Loucy (cell line): ENCODE measurements around the gene BIRC2.

Experiments
- H2AFZ ChIP-seq: fragments of 200-600 bp; sonication (generic); 2 replicates; pipeline ENCODE4 v1.6.0; 2016; ENCODE audit warnings: antibody characterized with exemption, mild to moderate bottlenecking, low read length, moderate library complexity
- H3F3A ChIP-seq: fragments of 200-600 bp; 2 replicates; pipeline ENCODE4 v1.6.0; 2016; ENCODE audit warnings: antibody characterized with exemption, low read depth, mild to moderate bottlenecking
- H3K27me3 ChIP-seq: fragments of 200-600 bp; sonication (generic); 2 replicates; pipeline ENCODE4 v1.6.1; 2014; ENCODE audit warnings: low read length, mild to moderate bottlenecking; ENCODE audit not compliant: insufficient read depth, poor library complexity, severe bottlenecking
- H3K36me3 ChIP-seq: fragments of 200-600 bp; sonication (generic); 2 replicates; pipeline ENCODE4 v1.6.1; 2016; ENCODE audit warnings: low read length; ENCODE audit not compliant: insufficient read depth
- H3K4me1 ChIP-seq: fragments of 200-600 bp; sonication (generic); 2 replicates; pipeline ENCODE4 v1.5.1; 2014; ENCODE audit warnings: low read length, mild to moderate bottlenecking; ENCODE audit not compliant: insufficient read depth, poor library complexity, severe bottlenecking
- H3K4me2 ChIP-seq: fragments of 200-600 bp; sonication (generic); 2 replicates; pipeline ENCODE4 v1.6.0; 2014; ENCODE audit warnings: antibody characterized with exemption, low read length, low read depth, mild to moderate bottlenecking; ENCODE audit not compliant: poor library complexity, severe bottlenecking
- H3K4me3 ChIP-seq: fragments of 200-600 bp; sonication (generic); 2 replicates; pipeline ENCODE4 v1.5.1; 2014; ENCODE audit warnings: low read length, mild to moderate bottlenecking, mixed read lengths; ENCODE audit not compliant: poor library complexity, severe bottlenecking
- H3K79me2 ChIP-seq: fragments of 200-600 bp; sonication (generic); 2 replicates; pipeline ENCODE4 v1.6.1; 2014; ENCODE audit warnings: low read length; ENCODE audit not compliant: insufficient read depth
- H3K9ac ChIP-seq: fragments of 200-600 bp; sonication (generic); 2 replicates; pipeline ENCODE4 v1.6.0; 2014; ENCODE audit warnings: mild to moderate bottlenecking, low read depth, low read length, moderate library complexity; ENCODE audit not compliant: poor library complexity, severe bottlenecking
- H3K9me2 ChIP-seq: fragments of 200-600 bp; sonication (generic); replicated peaks from 2 replicates; pipeline ENCODE4 v1.6.1; 2016; ENCODE audit warnings: low read depth, low read length, mixed read lengths
- H3K9me3 ChIP-seq: fragments of 200-600 bp; sonication (generic); 2 replicates; pipeline ENCODE4 v1.6.1; 2014; ENCODE audit warnings: mild to moderate bottlenecking, antibody characterized with exemption, low read length, low read depth; ENCODE audit not compliant: insufficient read depth
- H4K20me1 ChIP-seq: fragments of 200-600 bp; sonication (generic); 2 replicates; pipeline ENCODE4 v1.6.0; 2014; ENCODE audit warnings: antibody characterized with exemption, low read length, mild to moderate bottlenecking; ENCODE audit not compliant: insufficient read depth, poor library complexity, severe bottlenecking
- CTCF ChIP-seq: fragments of 200-600 bp; sonication (generic); conservative IDR thresholded peaks from 2 replicates; pipeline ENCODE4 v1.5.1; 2014; ENCODE audit warnings: mild to moderate bottlenecking, antibody characterized with exemption, low read length
- EZH2phosphoT487 ChIP-seq: fragments of 200-600 bp; IDR thresholded peaks from 2 replicates; pipeline ENCODE4 v1.6.1; 2018; ENCODE audit warnings: antibody characterized with exemption, mild to moderate bottlenecking, moderate library complexity, borderline replicate concordance

The BIRC2 gene

GRCh38 chr11:102406099-102406498, 59.1 kb downstream of the BIRC2 start:
- peaks cover 96% of the 10 kb centered on the region for H4K20me1 ChIP-seq
- peaks cover 79% of the 10 kb centered on the region for H3K36me3 ChIP-seq
- no peaks in the 10 kb centered on the region for H3K9me2 ChIP-seq
- no peak overlapping the region for H3K4me2 ChIP-seq
- H3K4me3 ChIP-seq = no peak overlapping the region
- H3F3A ChIP-seq = no peaks in the 10 kb centered on the region
- peaks cover 100% of the 10 kb centered on the region for H3K79me2 ChIP-seq
- no peak overlapping the region for H2AFZ ChIP-seq
- H3K9me3 ChIP-seq = no peaks in the 10 kb centered on the region
- H3K9ac ChIP-seq = no peak overlapping the region
- H3K27me3 ChIP-seq = no peaks in the 10 kb centered on the region
- H3K4me1 ChIP-seq = peaks cover 16% of the 10 kb centered on the region
- TF ChIP-seq CTCF (no peak), EZH2phosphoT487 (no peak)

GRCh38 chr11:102407901-102408300, 60.9 kb downstream of the BIRC2 start:
- peaks cover 100% of the 10 kb centered on the region for H3K79me2 ChIP-seq
- H3K4me1 ChIP-seq = peaks cover 10% of the 10 kb centered on the region
- H3K9me2 ChIP-seq = no peaks in the 10 kb centered on the region
- TF ChIP-seq CTCF = no peak
- TF ChIP-seq EZH2phosphoT487 = no peak
- H3F3A ChIP-seq = no peaks in the 10 kb centered on the region
- peaks cover 65% of the 10 kb centered on the region; the same call in 1 of the 2 replicates for H3K36me3 ChIP-seq
- H3K27me3 ChIP-seq = no peaks in the 10 kb centered on the region
- no peaks in the 10 kb centered on the region for H3K9me3 ChIP-seq
- H3K9ac ChIP-seq = no peak overlapping the region
- H3K4me2 ChIP-seq = no peak overlapping the region
- H2AFZ ChIP-seq = no peak overlapping the region
- peaks cover 97% of the 10 kb centered on the region for H4K20me1 ChIP-seq
- H3K4me3 ChIP-seq = no peak overlapping the region

GRCh38 chr11:102408339-102408738, 61.3 kb downstream of the BIRC2 start:
- TF ChIP-seq EZH2phosphoT487 (no peak), CTCF (no peak)
- Histone ChIP-seq H3K4me1 (peaks cover 6% of the 10 kb centered on the region), H3F3A (no peaks in the 10 kb centered on the region), H4K20me1 (peaks cover 97% of the 10 kb centered on the region), H2AFZ (no peak overlapping the region), H3K79me2 (peaks cover 100% of the 10 kb centered on the region), H3K4me2 (no peak overlapping the region), H3K9ac (no peak overlapping the region), H3K9me3 (no peaks in the 10 kb centered on the region), H3K9me2 (no peaks in the 10 kb centered on the region), H3K36me3 (peaks cover 61% of the 10 kb centered on the region; the same call in 1 of the 2 replicates), H3K27me3 (no peaks in the 10 kb centered on the region), H3K4me3 (no peak overlapping the region)
